MM.1S (cell line): Measurements from ENCODE around the gene NETO2.

Experiments used
- DNase-seq: peaks from one replicate; pipeline ENCODE4 v3.0.0-alpha.2; 2015
- H2AFZ ChIP-seq: fragments of 300-600 bp; sonication (generic); 2 replicates; pipeline ENCODE4 v1.6.0; 2016; ENCODE audit warnings: antibody characterized with exemption, low read length
- H3F3A ChIP-seq: fragments of 300-600 bp; sonication (generic); 2 replicates; pipeline ENCODE4 v1.6.1; 2016; ENCODE audit warnings: mild to moderate bottlenecking, antibody characterized with exemption, low read length, moderate library complexity, mixed read lengths; ENCODE audit not compliant: insufficient read depth
- H3K27ac ChIP-seq: fragments of 300-600 bp; sonication (generic); 2 replicates; pipeline ENCODE4 v1.5.1; 2016; ENCODE audit warnings: mild to moderate bottlenecking, low read length
- H3K27me3 ChIP-seq: fragments of 300-600 bp; sonication (generic); replicated peaks from 2 replicates; pipeline ENCODE4 v1.6.0; 2016; ENCODE audit warnings: low read length; ENCODE audit not compliant: insufficient read depth
- H3K36me3 ChIP-seq: fragments of 300-600 bp; sonication (generic); replicated peaks from 2 replicates; pipeline ENCODE4 v1.6.1; 2016; ENCODE audit warnings: mild to moderate bottlenecking, low read length, mixed read lengths; ENCODE audit not compliant: insufficient read depth
- H3K4me1 ChIP-seq: fragments of 300-600 bp; sonication (generic); 2 replicates; pipeline ENCODE4 v1.6.1; 2016; ENCODE audit warnings: low read length, mixed read lengths
- H3K4me2 ChIP-seq: fragments of 300-600 bp; sonication (generic); 2 replicates; pipeline ENCODE4 v1.6.0; 2016; ENCODE audit warnings: low read depth, low read length
- H3K4me3 ChIP-seq: fragments of 300-600 bp; sonication (generic); 2 replicates; pipeline ENCODE4 v1.5.1; 2016; ENCODE audit warnings: low read length, mixed read lengths
- H3K79me2 ChIP-seq: fragments of 300-600 bp; sonication (generic); 2 replicates; pipeline ENCODE4 v1.6.1; 2016; ENCODE audit warnings: mixed run types, low read length, mixed read lengths
- H3K9ac ChIP-seq: fragments of 300-600 bp; sonication (generic); 2 replicates; pipeline ENCODE4 v1.6.1; 2016; ENCODE audit warnings: low read length, mixed read lengths
- H3K9me2 ChIP-seq: fragments of 300-600 bp; sonication (generic); replicated peaks from 2 replicates; pipeline ENCODE4 v1.6.1; 2016; ENCODE audit warnings: mild to moderate bottlenecking, low read length, mixed read lengths; ENCODE audit not compliant: insufficient read depth
- H3K9me3 ChIP-seq: fragments of 300-600 bp; sonication (generic); replicated peaks from 2 replicates; pipeline ENCODE4 v1.6.1; 2016; ENCODE audit warnings: mild to moderate bottlenecking, low read length, mixed read lengths; ENCODE audit not compliant: insufficient read depth
- H4K20me1 ChIP-seq: fragments of 300-600 bp; sonication (generic); 2 replicates; pipeline ENCODE4 v1.6.1; 2016; ENCODE audit warnings: mild to moderate bottlenecking, low read length, moderate library complexity, mixed read lengths; ENCODE audit not compliant: insufficient read depth
- CTCF ChIP-seq: fragments of 300-600 bp; sonication (generic); IDR thresholded peaks from 2 replicates; pipeline ENCODE4 v1.5.1; 2016; ENCODE audit warnings: antibody characterized with exemption, low read length, mixed read lengths
- EZH2 ChIP-seq: fragments of 300-600 bp; sonication (generic); optimal IDR thresholded peaks from 2 replicates; pipeline ENCODE3; 2017; ENCODE audit warnings: low read depth, mild to moderate bottlenecking, antibody characterized with exemption, low read length, mixed read lengths
- EZH2phosphoT487 ChIP-seq: fragments of 300-600 bp; sonication (generic); IDR thresholded peaks from 2 replicates; pipeline ENCODE4 v1.6.1; 2018; ENCODE audit warnings: antibody characterized with exemption, low read length

NETO2 gene

GRCh38 chr16:47079860-47080259 is 63.9 kb downstream of the NETO2 start:
- Histone ChIP-seq H3K9ac (no peak overlapping the region), H2AFZ (no peak overlapping the region), H3K27ac (no peak overlapping the region), H3K4me3 (no peak overlapping the region), H3K9me3 (no peaks in the 10 kb centered on the region), H3K36me3 (no peaks in the 10 kb centered on the region), H3K4me1 (no peaks in the 10 kb centered on the region), H3K9me2 (no peaks in the 10 kb centered on the region), H3K27me3 (no peaks in the 10 kb centered on the region), H3F3A (no peaks in the 10 kb centered on the region), H4K20me1 (0 out of 2 replicates have a peak, but pooled peaks cover 3% of the 10 kb centered on the region), H3K79me2 (no peaks in the 10 kb centered on the region), H3K4me2 (no peak overlapping the region)
- TF ChIP-seq EZH2 = no peak
- no peak for TF ChIP-seq EZH2phosphoT487
- no peak for TF ChIP-seq CTCF
- DNase-seq = no peak

- Histone ChIP-seq H3K36me3 (no peaks in the 10 kb centered on the region), H2AFZ (no peak overlapping the region), H3K27ac (no peak overlapping the region), H3K4me1 (peaks cover 16% of the 10 kb centered on the region), H3K79me2 (no peaks in the 10 kb centered on the region), H3K4me2 (peak overlapping the region; percentile 8; the same call in 1 of the 2 replicates), H3K9me2 (no peaks in the 10 kb centered on the region), H3K9me3 (no peaks in the 10 kb centered on the region), H3K4me3 (no peak overlapping the region), H4K20me1 (no peaks in the 10 kb centered on the region), H3K27me3 (no peaks in the 10 kb centered on the region), H3F3A (no peaks in the 10 kb centered on the region), H3K9ac (no peak overlapping the region)
- TF ChIP-seq EZH2phosphoT487 (no peak), EZH2 (no peak), CTCF (no peak)
- DNase-seq = peak; percentile 6
Measured at GRCh38 chr16:47073223-47074155, 70.3 kb downstream of the NETO2 start.

GRCh38 chr16:47072158-47072557 is 71.6 kb downstream of the NETO2 start:
- no peak overlapping the region for H3K9ac ChIP-seq
- TF ChIP-seq EZH2 (no peak), CTCF (no peak), EZH2phosphoT487 (no peak)
- H3K4me1 ChIP-seq = peaks cover 16% of the 10 kb centered on the region
- DNase-seq = no peak
- no peaks in the 10 kb centered on the region for H3K36me3 ChIP-seq
- no peak overlapping the region for H3K4me3 ChIP-seq
- H3K9me2 ChIP-seq = no peaks in the 10 kb centered on the region
- no peaks in the 10 kb centered on the region for H3K27me3 ChIP-seq
- H3K4me2 ChIP-seq = no peak overlapping the region
- H3K79me2 ChIP-seq = no peaks in the 10 kb centered on the region
- H3F3A ChIP-seq = no peaks in the 10 kb centered on the region
- H4K20me1 ChIP-seq = no peaks in the 10 kb centered on the region
- no peak overlapping the region for H2AFZ ChIP-seq
- H3K27ac ChIP-seq = no peak overlapping the region
- H3K9me3 ChIP-seq = no peaks in the 10 kb centered on the region
